ENCODE data around the gene TMEM119. TPM values are rescaled to one million over a fixed set of nuclear protein-coding genes. Genes with fewer than 3 reads are reported as not detected.
A peak's percentile ranks its signal among the peaks of the same experiment; 100 is the strongest.

The TMEM119 gene
- total and polyA plus RNA-seq, 10 of the 15 experiments (the other 5 are each of a cell fraction or from before 2014, with no cell fraction given) = 0.11 to 0.44 (median 0.19) TPM; not detected in 5

- Histone ChIP-seq H3K9ac (ENCODE audit: control insufficient read depth, insufficient read depth, low read length) (no peak overlapping the region), H3K4me3 (no peak overlapping the region), H3K4me2 (ENCODE audit: control insufficient read depth, insufficient read depth) (no peak overlapping the region), H4K20me1 (ENCODE audit: control insufficient read depth, insufficient read depth) (no peaks in the 10 kb centered on the region), H2AFZ (ENCODE audit: control insufficient read depth, low read depth, low read length) (no peak overlapping the region), H3K9me3 (replicated peaks; ENCODE audit: control insufficient read depth, insufficient read depth, low read length) (no peaks in the 10 kb centered on the region), H3K79me2 (ENCODE audit: control insufficient read depth, insufficient read depth, low read length) (no peaks in the 10 kb centered on the region), H3K27ac (ENCODE audit: control insufficient read depth, insufficient read depth) (no peak overlapping the region), H3K36me3 (ENCODE audit: control insufficient read depth in 2 of 2, insufficient read depth in 2 of 2, low read length in 1 of 2) (peaks cover 17 to 43% of the 10 kb centered on the region in 2 experiments), H3K4me1 (ENCODE audit: control insufficient read depth, insufficient read depth, low read length) (peaks cover 6% of the 10 kb centered on the region), H3K27me3 (replicated peaks in 1 of 2; ENCODE audit: control insufficient read depth in 2 of 2, insufficient read depth in 2 of 2, low read length in 1 of 2) (no peaks in the 10 kb centered on the region)
- SMC1A ChIA-PET (ENCODE audit: uncharacterized antibody, unreplicated experiment) = interaction anchor here (1.0 to 3.3 kb wide), 6 partner anchors 10 to 161 kb away, joined by 3 to 20 read pairs (median 8); no protein-coding TSS in a partner anchor
- no peak for ATAC-seq
- RAD21 ChIA-PET (ENCODE audit: unreplicated experiment) = interaction anchor here (0.6 to 2.0 kb wide), 2 partner anchors 17 to 189 kb away, joined by 3 to 6 read pairs; no protein-coding TSS in a partner anchor
- POLR2A ChIA-PET = interaction anchor here (0.6 to 1.9 kb wide), 3 partner anchors 10 to 212 kb away, joined by 3 to 5 read pairs (median 4); no protein-coding TSS in a partner anchor
- no peak for TF ChIP-seq MTA2 (IDR thresholded peaks at IDR 0.05; ENCODE audit: low read depth)
- TF ChIP-seq, protein P1, sequence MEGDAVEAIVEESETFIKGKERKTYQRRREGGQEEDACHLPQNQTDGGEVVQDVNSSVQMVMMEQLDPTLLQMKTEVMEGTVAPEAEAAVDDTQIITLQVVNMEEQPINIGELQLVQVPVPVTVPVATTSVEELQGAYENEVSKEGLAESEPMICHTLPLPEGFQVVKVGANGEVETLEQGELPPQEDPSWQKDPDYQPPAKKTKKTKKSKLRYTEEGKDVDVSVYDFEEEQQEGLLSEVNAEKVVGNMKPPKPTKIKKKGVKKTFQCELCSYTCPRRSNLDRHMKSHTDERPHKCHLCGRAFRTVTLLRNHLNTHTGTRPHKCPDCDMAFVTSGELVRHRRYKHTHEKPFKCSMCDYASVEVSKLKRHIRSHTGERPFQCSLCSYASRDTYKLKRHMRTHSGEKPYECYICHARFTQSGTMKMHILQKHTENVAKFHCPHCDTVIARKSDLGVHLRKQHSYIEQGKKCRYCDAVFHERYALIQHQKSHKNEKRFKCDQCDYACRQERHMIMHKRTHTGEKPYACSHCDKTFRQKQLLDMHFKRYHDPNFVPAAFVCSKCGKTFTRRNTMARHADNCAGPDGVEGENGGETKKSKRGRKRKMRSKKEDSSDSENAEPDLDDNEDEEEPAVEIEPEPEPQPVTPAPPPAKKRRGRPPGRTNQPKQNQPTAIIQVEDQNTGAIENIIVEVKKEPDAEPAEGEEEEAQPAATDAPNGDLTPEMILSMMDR (IDR thresholded peaks at IDR 0.05 in 2 of 3, conservative IDR thresholded peaks at IDR 0.05 in 1 of 3; ENCODE audit: control insufficient read depth in 2 of 3, extremely low read depth in 1 of 3, insufficient read depth in 1 of 3, low read depth in 3 of 3, low read length in 3 of 3) = peak in 1 of 3 experiments; percentile 8; a peak in 1 of 6 replicates
- CTCF ChIA-PET = interaction anchor here (0.8 to 2.7 kb wide), 7 partner anchors 18 to 157 kb away, joined by 3 to 9 read pairs (median 3); no protein-coding TSS in a partner anchor
- intact Hi-C loops (cut with micrococcal nuclease; ENCODE audit: unreplicated experiment) (no loop called here), in situ Hi-C loops (cut with MboI) (no loop called here)
- no TSS peak for BruUV-seq (replicated peaks)
- DNase-seq (ENCODE audit: low read depth, low spot score) = no peak
- 91% methylated on average over 10 of the region's 10 CpGs for WGBS (ENCODE audit: insufficient coverage, insufficient replicate concordance, low lambda C conversion rate, missing lambda C conversion rate)
- no peak for FAIRE-seq
These were observed 49.0 kb upstream of the TMEM119 start for GRCh38 chr12:108646600-108647579.

Measured in GM12878 (cell line).